Type B pancreatic cell (in vitro differentiated cells): ENCODE data around the gene PER1. TPM values are rescaled to one million over a fixed set of nuclear protein-coding genes. Genes with fewer than 3 reads are reported as not detected.

Experiments used
- DNase-seq: peaks from one replicate; pipeline ENCODE4 v3.0.0; 2021; ENCODE audit warnings: mixed read lengths; ENCODE audit not compliant: unreplicated experiment; ENCODE audit errors: extremely low spot score
- H3K27ac Mint-ChIP-seq: 2 replicates; pipeline ENCODE4 v1.8.0; 2021; ENCODE audit warnings: mild to moderate bottlenecking, mixed read lengths
- H3K27me3 Mint-ChIP-seq: 2 replicates; pipeline ENCODE4 v1.8.0; 2021; ENCODE audit warnings: mixed read lengths
- H3K36me3 Mint-ChIP-seq: 2 replicates; pipeline ENCODE4 v1.8.0; 2021; ENCODE audit warnings: mixed read lengths
- H3K4me1 Mint-ChIP-seq: one replicate; pipeline ENCODE4 v1.8.0; 2021; ENCODE audit warnings: mixed read lengths; ENCODE audit not compliant: unreplicated experiment
- H3K4me3 Mint-ChIP-seq: 2 replicates; pipeline ENCODE4 v1.8.0; 2021; ENCODE audit warnings: mild to moderate bottlenecking, mixed read lengths
- H3K9me3 Mint-ChIP-seq: 2 replicates; pipeline ENCODE4 v1.8.0; 2021; ENCODE audit warnings: mixed read lengths
- CTCF ChIP-seq: fragments of 200-600 bp; sonication (generic); conservative IDR thresholded peaks from 2 replicates; pipeline ENCODE4 v1.5.0; 2021; ENCODE audit warnings: antibody characterized with exemption, mild to moderate bottlenecking
- long read RNA-seq: library from polyadenylated mRNA; unstranded; transcript quantifications from one replicate; pipeline ENCODE4 v2.0.0, GENCODE V29; 2020
- total RNA-seq: library from RNA; stranded (reverse); gene quantifications from 2 replicates; pipeline ENCODE4 v1.2.1, GENCODE V29; 2021; ENCODE audit warnings: low replicate concordance

Gene PER1
- 31.0 and 33.2 TPM in 2 replicates for total RNA-seq
- long read RNA-seq, partial matches to known transcripts: 1 of 1 reads
- long read RNA-seq, other reads (novel, unspliced or antisense): 0 of 1 reads

GRCh38 chr17:8152112-8152775, at the start of gene PER1:
Gene PER1, minus strand, starts transcription at chr17:8152404. Its CDS starts 1,698 bp downstream, at chr17:8150706.
- peak within 1 kb of the TSS; percentile 97 for H3K4me3 Mint-ChIP-seq
- peak; percentile 95 for DNase-seq
- TF ChIP-seq CTCF: no peak
- no peaks in the 10 kb centered on the region for H3K9me3 Mint-ChIP-seq
- peaks cover 4% of the 10 kb centered on the region for H3K27me3 Mint-ChIP-seq
- no peaks in the 10 kb centered on the region for H3K36me3 Mint-ChIP-seq
- no peak within 1 kb of the TSS for H3K27ac Mint-ChIP-seq
- H3K4me1 Mint-ChIP-seq: peaks cover 21% of the 10 kb centered on the region

- Mint-ChIP-seq H3K36me3 (no peaks in the 10 kb centered on the region), H3K4me3 (no peak overlapping the region), H3K27me3 (no peaks in the 10 kb centered on the region), H3K9me3 (no peaks in the 10 kb centered on the region), H3K4me1 (peaks cover 14% of the 10 kb centered on the region), H3K27ac (no peak overlapping the region)
- DNase-seq: no peak
- no peak for TF ChIP-seq CTCF
Observed at GRCh38 chr17:8192070-8192815, 40.0 kb upstream of the PER1 start.

GRCh38 chr17:8190506-8190905, 38.3 kb upstream of the PER1 start:
- H3K36me3 Mint-ChIP-seq: no peaks in the 10 kb centered on the region
- H3K4me3 Mint-ChIP-seq: no peak overlapping the region
- TF ChIP-seq CTCF: no peak
- peak overlapping the region; percentile 88 for H3K27ac Mint-ChIP-seq
- no peaks in the 10 kb centered on the region for H3K27me3 Mint-ChIP-seq
- H3K9me3 Mint-ChIP-seq: no peaks in the 10 kb centered on the region
- peaks cover 9% of the 10 kb centered on the region for H3K4me1 Mint-ChIP-seq
- DNase-seq: no peak

GRCh38 chr17:8189711-8190477, 37.7 kb upstream of the PER1 start, which contains the start of gene BORCS6:
Gene BORCS6, minus strand, starts transcription at chr17:8190180. Its CDS starts 40 bp downstream, at chr17:8190140.
- peak; percentile 91 for DNase-seq
- no peak for TF ChIP-seq CTCF
- H3K36me3 Mint-ChIP-seq: no peaks in the 10 kb centered on the region
- no peaks in the 10 kb centered on the region for H3K9me3 Mint-ChIP-seq
- H3K4me3 Mint-ChIP-seq: no peak within 1 kb of the TSS
- H3K27ac Mint-ChIP-seq: peak within 1 kb of the TSS; percentile 88
- peaks cover 9% of the 10 kb centered on the region for H3K4me1 Mint-ChIP-seq
- H3K27me3 Mint-ChIP-seq: no peaks in the 10 kb centered on the region

- DNase-seq: no peak
- Mint-ChIP-seq H3K4me3 (no peak overlapping the region), H3K4me1 (peaks cover 9% of the 10 kb centered on the region), H3K36me3 (no peaks in the 10 kb centered on the region), H3K27ac (no peak overlapping the region), H3K27me3 (no peaks in the 10 kb centered on the region), H3K9me3 (no peaks in the 10 kb centered on the region)
- TF ChIP-seq CTCF: no peak
Observed at GRCh38 chr17:8189041-8189710, 37.0 kb upstream of the PER1 start.
